ENCODE results near the gene PRICKLE3.
A peak's percentile ranks its signal among the peaks of the same experiment; 100 is the strongest.

PRICKLE3 gene, protein sequence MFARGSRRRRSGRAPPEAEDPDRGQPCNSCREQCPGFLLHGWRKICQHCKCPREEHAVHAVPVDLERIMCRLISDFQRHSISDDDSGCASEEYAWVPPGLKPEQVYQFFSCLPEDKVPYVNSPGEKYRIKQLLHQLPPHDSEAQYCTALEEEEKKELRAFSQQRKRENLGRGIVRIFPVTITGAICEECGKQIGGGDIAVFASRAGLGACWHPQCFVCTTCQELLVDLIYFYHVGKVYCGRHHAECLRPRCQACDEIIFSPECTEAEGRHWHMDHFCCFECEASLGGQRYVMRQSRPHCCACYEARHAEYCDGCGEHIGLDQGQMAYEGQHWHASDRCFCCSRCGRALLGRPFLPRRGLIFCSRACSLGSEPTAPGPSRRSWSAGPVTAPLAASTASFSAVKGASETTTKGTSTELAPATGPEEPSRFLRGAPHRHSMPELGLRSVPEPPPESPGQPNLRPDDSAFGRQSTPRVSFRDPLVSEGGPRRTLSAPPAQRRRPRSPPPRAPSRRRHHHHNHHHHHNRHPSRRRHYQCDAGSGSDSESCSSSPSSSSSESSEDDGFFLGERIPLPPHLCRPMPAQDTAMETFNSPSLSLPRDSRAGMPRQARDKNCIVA

DNA sequence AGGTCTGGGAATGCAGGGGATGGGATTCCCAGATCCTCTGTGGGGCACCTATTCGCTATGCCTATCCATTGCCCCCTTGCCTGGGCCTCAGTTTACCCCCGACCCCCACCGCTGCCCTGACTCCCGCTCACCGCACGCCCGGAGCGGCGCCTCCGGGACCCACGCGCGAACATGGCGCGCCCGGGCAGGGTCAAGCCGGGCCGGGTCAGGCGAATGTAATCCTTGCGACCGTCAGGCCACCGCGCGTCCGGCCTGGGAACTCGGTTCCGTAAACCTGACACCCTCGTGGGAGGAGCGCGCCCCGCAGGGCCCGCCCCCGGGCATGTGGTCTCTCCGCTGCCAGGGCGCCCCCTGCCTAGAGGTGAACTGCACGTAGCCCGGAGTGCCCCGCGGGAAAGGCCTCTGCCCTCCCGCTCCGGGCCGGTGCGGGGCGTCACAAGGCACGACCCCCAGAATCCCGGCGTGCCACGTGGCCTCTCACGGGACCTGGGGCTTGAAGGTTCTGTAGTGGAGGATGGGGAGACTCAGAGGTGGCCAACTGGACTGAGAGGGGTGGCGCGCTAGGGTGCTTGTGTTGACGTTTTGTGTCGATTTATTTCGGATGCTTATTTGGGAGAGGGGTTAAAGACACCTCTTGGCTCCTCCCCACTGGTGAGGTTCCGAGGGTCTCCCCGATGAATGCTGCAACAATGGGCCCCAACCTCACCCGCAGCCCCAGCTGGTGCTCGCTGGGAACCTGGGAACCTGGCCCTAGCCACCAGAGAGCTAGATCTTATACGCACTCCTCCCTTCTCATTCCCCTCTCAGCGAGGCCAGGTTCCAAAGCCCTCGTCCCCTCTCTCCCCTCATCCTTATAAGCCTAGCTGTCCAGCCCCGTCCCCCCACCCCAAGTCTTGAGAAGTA is at the start of gene PRICKLE3:
PRICKLE3 (minus strand) TSS at position 249 of the 903 bp plus-strand sequence; CDS start at position 173, 76 bp downstream.
- DNase-seq = peak; percentile 37 to 57 (median 52)

DNA sequence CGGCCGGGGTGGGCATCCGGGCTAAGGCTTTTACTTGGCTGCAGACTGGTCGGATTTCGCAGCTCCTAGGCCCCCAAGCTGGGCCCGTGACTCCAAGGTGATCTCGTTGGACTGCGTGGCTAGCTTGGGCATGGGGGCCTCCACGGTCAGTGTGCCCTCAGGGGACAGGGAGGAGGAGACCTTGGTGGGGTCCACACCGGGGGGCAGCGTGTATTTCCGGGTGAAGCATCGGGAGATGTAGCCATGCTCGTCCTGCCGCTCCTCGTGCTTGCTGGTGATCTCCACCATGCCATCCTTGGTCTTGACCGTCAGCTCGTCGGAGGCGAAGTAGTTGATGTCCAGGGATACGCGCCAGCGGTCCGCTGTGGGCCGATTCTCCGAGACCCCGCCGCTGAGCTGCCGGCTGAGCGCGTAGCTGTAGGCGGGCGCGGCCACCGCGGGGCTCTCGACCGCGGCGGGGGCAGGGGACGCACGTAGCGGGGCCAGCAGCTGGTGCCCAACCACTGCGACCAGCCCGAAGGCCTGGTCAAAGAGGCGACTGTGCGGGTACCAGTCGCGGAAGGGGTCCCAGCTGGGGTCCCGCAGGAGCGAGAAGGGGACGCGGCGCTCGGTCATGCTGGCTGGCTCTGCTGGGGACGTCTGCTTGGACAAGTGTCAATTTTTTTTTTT is 47.8 kb upstream of the PRICKLE3 start:
- DNase-seq = no peak

DNA sequence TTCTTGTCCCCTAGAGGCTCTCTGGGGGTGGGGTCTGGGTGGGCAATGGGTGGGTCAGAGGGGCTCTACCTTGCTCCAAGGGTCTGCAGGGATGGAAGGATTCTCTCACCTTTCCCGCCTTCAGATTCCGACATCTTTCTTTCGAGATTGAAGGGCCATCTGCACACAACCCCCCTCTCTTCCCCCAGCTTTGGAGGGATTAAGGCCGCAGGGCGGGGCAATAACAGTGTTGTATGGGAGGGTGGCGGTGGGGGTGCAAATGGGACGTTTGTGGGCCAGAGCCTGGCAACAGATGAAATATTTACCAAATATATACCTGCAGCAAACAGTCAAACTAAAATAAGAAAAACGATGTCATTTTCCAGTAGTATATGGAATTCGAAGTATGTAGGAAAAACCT is 47.0 kb upstream of the PRICKLE3 start, which contains the start of gene CACNA1F:
CACNA1F (minus strand) TSS at position 165 of the 400 bp plus-strand sequence; CDS start at position 134, 31 bp downstream.
- DNase-seq = no peak

DNA sequence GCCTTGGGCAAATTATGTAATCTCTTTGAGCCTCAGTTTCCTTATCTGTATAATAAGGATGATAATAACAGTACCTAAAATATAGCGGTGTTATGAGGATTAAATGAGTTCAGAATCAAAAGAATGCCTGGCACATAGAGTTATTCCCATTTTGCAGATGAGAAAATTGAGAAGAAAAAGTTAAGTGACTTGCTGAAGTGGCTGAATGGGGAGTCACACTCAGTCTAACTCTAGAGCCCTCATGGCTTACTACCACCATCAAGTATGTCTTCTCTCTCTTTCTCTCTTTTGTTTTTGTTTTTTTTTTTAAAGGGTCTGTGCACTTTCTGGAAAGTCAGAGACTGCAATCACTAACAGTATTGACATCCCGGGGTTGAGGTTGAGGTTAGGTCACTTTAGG is 46.4 kb upstream of the PRICKLE3 start:
- DNase-seq = no peak

DNA sequence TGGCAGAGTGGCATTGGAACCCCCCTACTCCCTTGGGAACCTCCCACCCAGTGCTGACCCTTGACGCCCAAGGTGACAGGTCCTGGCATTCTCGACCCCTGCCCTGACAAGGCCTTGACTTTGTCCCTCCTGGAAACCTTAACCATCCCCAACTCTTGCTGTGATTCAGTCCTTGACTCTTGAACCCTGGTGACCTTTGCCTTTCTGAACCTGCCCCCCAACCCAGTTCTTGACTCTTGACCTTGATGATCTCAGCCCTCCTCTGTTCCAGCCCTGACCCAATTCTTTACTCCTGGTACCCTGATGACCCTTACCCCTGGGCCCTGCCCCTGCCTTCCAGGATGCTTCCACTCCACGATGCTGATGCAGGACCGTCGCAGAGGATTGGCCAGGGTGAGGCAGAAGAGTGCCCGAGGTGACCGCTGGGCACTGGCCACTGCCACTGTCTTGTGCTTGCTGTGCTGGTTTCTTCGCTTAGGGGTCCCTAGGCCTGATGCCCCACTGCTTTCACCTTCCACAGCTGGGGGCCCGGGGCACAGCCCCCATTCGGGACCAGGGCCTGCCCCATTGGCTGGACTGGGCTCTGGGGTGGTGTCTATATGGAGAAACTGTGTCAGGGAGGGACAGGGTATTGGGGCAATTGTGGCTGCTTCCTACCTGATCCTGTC is 45.3 kb upstream of the PRICKLE3 start:
- DNase-seq = no peak

DNA sequence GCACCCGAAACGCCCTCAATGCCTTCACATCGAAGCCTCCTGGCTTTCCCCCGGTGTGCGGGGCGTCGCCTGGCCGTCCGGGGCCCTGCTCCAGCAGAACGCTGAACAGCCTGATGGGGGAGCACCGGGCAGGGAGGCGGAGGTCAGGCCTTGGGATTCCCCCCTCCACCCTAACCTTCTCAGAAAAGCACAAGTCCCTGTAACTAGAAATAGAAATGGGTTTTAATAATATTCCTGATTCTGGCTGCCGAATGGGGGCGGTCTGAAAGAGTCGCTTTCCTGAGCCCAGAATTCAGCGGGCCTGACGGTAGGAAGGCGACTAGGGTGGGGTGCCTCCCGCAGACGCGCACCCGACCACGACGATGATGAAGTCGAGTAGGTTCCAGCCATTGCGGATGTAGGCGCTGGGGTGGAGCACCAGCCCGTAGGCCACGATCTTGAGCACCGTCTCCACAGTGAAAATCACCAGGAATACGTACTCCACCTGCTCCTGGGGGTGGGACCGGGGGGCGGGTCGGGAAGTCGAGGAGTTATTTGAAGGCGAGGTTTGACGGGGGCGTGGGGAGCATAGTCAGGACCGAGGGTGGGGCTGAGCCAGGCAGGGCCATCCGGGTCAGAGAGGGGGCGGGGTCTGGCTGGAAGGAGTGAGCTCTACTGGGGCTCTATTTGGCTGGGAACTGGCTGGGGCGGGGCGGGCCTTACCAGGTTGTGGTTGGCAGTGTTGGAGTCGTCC is 44.5 kb upstream of the PRICKLE3 start:
- DNase-seq = peak in 2 of 4 experiments; percentile 21 to 23

DNA sequence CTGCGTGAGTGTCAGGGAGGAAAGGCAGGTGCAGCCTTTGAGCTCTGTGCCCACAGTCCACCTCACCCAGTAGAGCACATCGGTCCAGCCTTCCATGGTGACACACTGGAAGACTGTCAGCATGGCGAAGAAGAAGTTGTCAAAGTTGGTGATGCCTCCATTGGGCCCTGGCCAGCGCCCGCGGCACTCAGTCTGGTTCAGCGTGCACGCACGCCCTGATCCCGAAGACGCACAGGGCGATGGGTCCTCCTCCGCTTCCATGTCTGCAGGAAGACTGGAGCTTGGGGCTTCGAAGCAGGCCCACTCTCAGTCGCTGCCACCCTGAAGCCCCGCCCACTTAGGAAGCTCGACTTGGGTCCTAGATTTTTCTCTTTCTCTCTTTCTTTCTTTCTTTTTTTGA is 42.0 kb upstream of the PRICKLE3 start:
- no peak for DNase-seq

DNA sequence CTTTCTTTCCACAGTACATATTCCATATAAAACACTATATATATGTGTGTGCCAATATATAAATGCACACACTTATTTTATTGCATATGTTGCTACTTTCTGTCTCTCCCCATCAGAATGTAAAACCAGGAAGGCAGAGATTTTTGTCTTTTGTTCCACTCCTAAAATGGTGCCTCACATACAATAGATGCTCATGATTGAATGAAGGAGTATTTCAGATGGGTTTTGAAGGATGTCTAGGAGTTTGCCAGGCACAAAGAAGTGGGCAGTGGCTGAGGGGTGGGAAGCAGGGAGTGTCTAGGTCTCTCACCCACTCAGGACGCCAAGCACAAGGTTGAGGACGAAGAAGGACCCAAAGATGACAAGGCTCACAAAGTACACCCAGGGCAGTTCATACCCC is 41.6 kb upstream of the PRICKLE3 start:
- DNase-seq = no peak

DNA sequence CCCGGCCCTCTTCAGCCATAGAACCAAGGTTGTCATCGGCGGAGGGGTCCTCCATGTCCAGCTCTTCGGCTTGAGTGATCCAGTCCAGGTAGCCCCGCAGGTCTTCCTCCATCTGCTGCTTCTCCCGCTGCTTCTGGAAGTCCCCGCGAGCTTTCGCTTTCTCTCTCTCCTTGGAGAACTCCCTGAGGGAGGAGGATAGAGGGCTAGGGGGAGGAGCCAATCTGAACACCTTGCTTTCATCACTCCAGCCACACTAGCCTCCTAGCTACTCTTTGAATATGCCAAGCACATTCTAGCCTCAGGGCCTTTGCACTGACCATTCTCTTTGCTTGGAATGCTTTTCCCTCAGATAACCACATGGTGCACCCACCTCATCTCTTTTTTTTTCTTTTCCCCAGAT is 40.8 kb upstream of the PRICKLE3 start:
- no peak for DNase-seq

DNA sequence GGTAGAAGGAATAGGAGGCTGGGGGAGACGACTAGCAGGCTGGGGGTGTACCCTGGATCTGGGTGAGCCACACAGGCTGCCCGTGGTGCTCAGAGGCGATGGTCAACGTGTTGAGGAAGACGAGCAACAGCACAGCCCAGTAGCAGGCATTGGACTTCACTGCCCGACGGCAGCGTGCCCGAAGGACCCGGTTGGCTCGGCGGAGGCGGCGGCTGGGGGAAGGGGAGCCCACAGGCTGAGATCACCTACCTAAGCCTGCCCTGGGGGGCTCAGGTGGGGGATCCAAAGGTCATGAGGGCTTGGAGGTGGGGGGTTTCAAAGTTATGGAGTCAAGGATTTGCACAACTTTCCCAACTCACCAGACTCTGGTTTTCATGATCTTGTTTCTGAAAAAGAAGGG is 39.7 kb upstream of the PRICKLE3 start:
- DNase-seq = no peak

DNA sequence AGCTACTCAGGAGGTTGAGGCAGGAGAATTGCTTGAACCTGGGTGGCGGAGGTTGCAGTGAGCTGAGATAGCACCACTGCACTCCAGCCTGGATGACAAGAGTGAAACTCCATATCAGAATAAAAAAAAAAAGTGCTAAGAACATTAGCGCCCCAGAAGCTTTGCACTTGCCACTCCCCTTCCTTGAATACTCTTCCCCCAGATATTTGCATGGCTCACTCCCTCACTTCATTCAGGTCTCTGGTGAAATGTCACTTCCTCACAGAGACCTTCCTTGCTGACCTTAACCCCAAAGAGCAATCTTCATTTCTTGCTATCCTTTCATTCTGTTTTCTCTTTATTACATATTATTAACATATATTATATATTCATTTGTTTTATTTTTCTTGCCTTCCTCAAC is 35.7 kb upstream of the PRICKLE3 start:
- DNase-seq = no peak

DNA sequence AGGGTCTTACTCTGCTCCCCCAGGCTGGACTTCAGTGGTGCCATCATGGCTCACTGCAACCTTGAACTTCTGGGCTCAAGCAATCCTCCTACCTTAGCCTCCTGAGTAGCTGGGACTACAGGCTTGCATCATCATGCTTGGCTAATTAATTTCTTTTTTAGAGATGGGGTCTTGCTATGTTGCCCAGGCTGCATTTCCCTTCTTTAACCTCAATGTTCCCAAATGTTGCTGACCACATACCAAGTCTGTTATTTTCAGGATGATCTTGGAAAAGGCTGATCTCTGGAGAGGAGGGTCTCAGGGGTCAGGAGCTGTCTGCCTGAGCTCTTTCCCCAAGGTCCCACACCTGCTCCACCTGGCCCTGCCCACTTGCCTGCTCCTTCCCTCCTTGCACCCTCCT is 33.9 kb upstream of the PRICKLE3 start:
- DNase-seq = no peak

DNA sequence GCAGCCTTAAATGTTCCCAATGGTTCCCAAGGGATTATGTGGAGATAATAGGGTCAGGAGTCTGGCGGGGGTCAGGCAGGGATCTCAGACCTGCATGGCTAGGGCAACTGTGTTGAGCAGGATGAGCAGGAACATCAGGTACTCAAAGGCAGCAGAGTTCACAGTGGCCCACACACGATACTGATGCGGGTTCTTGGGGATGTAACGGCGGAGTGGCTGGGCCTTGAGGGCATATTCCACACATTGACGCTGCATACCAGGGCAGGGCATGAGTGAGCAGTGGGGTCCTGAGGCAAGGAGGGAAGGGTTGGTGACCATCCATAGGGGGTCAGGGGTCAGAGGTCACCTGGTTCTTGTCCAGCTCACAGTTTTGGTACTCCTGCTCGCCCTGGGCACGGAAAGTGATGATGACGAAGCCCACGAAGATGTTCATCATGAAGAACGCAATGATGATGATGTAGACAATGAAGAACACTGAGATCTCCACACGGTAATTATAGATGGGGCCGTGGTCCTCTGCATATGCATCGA is 28.9 kb upstream of the PRICKLE3 start:
- no peak for DNase-seq

DNA sequence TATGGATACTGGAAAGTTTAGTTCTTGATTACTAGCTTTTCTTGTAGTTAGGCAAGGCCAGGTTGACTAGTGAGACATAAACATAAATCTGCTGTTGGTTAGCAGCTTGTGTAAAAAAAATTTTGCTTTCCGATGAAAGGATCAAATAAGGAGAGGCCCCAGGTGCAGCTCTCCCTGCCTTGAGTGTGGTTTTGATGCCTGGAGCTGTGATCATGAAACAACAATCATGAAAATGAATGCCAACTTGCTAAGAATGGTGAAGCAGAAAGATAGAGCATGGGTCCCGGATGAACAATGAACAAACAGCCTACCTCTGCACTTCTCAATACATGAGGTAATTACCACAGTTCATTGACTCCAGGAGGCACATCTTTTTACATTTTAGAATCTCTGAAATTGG is 28.2 kb upstream of the PRICKLE3 start:
- no peak for DNase-seq

DNA sequence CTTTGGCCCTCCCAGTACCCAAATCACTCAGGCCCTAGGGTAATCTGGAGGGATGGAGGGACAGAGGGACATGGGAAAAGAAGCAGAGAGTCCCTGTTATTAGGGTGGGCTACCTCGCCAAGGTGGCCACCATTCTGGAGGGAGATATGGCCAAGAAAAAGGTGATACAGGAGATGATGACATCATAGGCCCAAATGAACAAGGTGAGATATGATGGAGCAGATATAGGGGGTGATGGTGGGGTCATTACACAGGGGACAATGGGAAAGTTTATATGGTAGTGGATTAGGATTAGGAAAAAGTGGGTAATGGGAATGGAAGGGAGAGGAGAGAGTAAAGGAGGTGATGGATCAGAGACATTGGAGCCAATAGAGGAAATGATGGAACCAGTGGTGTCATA is 26.7 kb upstream of the PRICKLE3 start:
- no peak for DNase-seq

DNA sequence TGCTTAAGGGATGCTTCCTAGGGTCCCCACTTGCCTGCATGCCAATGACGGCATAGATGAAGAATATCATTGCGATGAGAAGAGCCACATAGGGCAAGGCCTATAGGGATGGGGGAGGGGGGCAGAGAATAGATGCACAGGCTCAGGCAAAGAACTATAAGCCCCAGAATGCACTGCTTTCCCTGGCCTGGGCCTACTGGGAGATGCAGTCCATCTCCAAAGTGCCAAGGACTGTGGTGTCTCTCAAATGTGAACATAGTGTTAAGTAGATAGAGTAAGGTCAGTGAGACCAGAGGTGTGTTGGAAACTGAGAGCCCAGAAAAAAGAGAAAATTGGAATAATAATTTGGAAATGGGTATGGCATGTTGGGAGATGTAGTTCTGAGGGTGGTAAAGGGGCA is 26.0 kb upstream of the PRICKLE3 start:
- DNase-seq = no peak

DNA sequence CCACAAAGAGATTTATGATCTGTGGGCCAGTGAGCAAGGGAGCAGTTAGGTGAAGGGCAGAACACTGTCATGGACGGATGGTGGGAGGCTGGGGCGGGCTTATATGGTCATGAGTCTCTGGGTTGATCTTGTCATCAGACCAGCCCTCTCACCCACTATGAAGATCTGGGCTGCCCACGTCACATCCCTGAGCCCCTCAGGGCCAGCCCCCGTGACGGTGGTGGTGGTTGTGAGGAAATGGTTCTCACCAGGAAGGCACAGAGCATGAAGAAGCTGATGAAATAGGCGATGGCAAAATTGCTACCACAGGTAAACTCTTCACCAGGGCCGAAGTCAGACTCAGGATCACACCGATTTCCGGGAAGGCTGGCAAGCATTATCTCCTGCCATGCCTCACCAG is 24.9 kb upstream of the PRICKLE3 start:
- no peak for DNase-seq

DNA sequence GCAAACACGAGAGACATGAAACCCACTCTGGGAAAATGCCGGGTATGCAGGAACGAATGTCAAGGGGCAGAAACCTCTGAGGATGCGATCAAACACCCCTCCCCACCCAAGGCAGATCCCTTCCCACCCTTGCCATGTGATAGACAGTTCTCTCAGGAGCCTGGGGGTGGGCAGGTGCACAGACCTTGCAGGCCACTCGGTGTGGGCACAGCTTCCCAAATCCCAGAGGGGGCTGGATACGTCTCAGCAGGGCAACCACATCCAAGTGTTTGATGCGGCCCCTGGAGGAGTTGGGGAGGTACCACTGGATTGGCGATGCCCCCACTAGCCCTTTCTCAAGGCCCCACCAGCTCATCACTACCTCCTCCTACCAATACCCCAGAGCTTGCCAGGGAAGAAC is 24.2 kb upstream of the PRICKLE3 start:
- no peak for DNase-seq

DNA sequence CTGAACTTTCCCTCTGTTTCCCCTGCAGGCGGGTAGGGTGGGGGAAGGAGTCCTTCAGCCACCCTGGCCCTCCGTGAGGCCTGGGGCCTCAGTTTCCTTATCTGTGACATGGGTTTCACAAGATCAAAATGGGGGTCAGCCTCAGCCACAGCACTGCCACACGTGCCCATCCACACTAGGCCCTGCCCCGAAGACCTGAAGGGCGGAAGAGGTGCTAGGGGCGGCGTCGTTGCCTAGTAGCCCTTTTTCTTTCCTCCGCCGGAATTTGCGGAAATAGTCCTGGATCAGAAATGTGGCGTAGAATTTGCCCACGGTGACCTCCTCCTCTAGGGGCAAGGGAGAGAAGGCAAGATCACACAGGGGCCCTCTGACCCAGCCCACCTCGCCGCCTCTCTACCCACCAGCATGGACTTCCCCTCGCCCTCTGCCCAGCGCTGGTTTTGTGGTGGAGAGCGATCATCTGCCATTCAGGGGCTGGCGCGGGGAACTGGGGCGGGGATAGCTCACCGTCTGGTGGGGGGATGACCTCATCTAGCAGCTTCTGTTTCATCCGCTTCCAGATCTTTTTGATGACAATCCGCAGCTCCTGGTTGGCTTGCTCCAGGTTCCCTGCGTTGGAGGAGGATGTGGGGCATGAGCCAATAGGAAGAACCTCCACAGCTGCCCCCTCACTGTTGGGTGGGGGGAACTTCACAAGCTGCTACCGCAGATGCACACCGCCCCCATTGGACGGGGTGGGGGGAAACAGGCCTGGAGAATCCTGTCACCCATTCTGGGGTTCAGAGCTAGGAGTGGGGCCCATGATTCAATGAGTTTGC is 23.5 kb upstream of the PRICKLE3 start:
- no peak for DNase-seq

DNA sequence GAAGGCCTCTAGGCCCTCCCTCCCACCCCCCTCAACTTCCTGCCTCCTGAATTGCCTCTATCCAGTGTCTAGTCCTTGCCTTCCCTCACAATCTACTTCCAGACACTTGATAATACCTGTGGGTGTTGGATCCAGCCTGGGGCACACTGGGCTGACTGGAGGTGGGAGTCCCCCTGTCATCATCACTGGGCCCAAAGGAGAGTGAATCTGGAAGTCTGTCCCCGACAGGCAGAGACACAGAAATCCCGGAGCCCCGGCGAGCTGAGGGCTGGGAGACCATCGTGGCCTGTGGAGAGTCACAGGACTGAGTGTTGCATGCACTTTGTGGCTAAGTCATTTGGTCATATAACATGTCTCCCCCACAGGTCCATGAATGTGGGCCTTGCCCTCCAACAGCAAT is 22.2 kb upstream of the PRICKLE3 start:
- DNase-seq = no peak

Data from activated CD4-positive, CD25-positive, alpha-beta regulatory T cell (primary cell).